NCI-H1105 treated with DMSO at 0.1 percent for 48 hours (cell line): ENCODE measurements around the gene RPRD2.

Experiments used
- DNase-seq: peaks from one replicate; lab custom pipeline; 2025; lab: John Stamatoyannopoulos, UW

Gene RPRD2

DNA sequence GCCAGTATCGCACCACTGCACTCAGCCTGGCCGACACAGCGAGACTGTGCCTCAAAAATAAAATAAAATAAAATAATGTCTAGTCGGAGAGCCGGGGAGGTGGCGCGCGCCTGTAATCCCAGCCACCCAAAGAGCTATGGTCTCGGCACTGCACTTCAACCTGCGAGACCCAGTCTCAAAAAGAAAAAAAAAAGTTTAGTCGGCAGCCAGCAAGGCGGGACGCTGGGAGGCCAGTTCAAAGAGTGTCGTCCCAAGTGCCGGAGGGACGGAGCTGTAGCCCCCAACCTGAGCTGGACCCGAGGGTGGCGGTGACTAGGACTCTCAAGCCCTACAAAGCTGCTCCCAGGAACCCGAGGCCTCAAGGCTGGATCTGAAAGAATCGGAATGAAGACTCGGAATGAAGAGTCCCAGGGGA, 151.0 kb downstream of the RPRD2 start:
- no peak for DNase-seq

- peak; percentile 96 for DNase-seq
Observed at GRCh38 chr1:150515328-150516049, 151.5 kb downstream of the RPRD2 start, which contains the start of gene FALEC. Gene FALEC, plus strand, starts transcription at chr1:150515752.

DNA sequence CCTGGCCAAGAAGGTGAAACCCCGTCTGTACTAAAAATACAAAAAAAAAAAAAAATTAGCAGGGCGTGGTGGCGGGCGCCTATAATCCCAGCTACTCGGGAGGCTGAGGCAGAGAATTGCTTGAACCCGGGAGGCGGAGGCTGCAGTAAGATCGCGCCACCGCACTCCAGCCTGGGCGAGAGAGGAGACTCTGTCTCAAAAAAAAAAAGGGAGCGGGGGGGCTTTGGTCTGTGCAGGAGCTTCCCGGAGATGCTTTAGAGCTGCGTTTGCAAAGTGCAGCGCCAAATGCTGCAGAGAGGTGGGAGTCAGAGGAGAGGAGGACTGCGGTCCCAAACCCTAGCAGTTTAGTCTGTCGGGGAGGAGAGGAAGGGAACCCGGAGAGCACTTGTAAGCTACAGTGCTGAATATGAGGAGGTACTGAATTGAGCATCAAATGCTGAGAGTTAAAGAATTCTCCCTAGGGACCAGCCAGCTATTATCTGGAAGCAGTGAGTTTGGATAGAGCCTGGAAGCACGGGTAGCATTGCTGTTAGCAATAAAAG, 152.2 kb downstream of the RPRD2 start:
- DNase-seq, result peak; percentile 34

DNA sequence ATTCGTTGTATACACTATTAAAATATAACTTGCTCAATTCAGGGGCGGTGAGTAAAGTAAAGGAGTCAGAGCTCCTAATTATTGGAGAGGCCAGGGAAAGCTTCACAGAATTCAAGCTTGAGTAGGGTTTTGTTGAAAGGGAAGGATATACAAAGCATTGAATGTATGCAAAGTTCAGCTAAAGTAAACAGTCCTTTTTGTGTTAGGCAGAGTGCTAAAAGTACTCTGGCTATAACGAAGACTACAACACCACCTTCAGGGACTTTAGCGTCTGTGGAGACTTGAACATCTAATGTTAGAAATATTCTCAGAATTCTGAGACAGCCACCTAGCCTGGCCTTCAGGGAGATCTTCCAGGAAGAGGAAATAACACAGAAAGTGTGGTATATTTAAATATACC, 152.7 kb downstream of the RPRD2 start:
- DNase-seq, result peak; percentile 2

DNA sequence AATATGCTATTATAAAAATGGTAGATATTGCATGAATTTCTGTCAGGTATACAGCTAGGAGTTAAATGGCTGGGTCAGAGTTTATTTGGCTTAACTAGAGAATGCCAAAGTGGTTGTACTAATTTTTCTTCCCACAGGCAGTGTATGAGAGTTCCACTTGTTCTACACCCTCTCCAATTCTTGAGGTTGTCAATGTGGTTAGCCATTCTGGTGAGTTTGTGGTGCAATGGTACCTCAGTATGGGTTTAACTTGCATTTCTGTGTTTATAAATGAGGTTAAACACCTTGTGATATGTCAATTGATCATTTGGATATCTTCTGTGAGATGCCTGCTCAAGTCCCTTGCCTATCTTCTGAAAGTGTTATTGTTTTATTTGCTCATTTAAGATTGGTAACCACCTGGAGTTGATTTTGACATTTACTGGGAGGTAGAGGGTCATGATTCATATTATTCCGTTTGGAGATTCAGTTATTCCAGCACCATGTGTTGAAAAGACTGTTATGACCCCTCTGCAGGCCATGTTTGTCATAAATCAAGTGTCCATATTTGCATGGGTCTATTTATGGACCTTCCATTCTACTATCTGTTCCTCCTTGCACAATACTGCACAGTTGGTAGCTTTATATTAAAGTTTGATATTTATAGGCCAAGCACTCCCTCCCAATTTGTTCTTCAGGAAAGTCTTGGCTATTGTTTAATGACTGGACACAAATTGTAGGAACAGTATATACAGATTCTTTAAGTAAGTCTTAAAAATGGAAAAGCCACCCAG, 157.4 kb downstream of the RPRD2 start:
- no peak for DNase-seq

DNA sequence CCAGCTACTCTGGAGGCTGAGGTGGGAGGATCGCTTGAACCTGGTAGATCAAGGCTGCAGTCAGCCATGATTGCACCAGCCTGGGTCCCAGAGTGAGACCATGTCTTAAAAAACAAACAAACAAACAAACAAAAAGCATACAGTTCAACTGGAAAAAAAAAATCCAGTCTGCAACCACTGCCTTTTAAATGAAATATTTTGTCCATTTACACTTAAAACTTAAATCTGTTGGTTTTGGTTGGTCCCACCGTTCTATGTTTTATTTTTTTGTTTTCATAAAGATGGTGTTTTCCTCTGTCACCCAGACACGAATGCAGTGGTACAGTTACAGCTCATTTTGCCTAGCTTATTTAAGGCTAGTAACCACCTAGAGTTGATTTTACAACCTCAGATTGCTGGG, 161.4 kb downstream of the RPRD2 start:
- DNase-seq, result no peak
